Measurements from ENCODE around the gene CYSTM1. TPM values are rescaled to one million over a fixed set of nuclear protein-coding genes. Genes with fewer than 3 reads are reported as not detected.

CYSTM1 gene
- total RNA-seq, 1 donor from 2014 or later: 27.0 TPM

Other genes starting within 250 kb of the CYSTM1 start
- gene NRG2, start 131.9 kb upstream of the CYSTM1 start, total RNA-seq: 0.45 and 0.52 TPM in 2 replicates
- 6.1 and 22.4 TPM in 2 replicates for gene PURA, start 61.1 kb upstream of the CYSTM1 start, total RNA-seq
- gene IGIP, start 49.3 kb upstream of the CYSTM1 start, total RNA-seq: 4.5 and 17.2 TPM in 2 replicates
- gene PFDN1, start 127.9 kb downstream of the CYSTM1 start, total RNA-seq: 76.4 and 107 TPM in 2 replicates
- 23.4 and 52.8 TPM in 2 replicates for gene HBEGF, start 171.4 kb downstream of the CYSTM1 start, total RNA-seq
- gene SLC4A9, start 185.0 kb downstream of the CYSTM1 start, total RNA-seq: not detected in 2 replicates
- 36.1 and 81.5 TPM in 2 replicates for gene ANKHD1, start 226.6 kb downstream of the CYSTM1 start, total RNA-seq